HG03095 (cell line): ENCODE data around the gene CCDC141.
"Not testable (repeated sequence)": the region's sequence is repeated elsewhere in the genome, so short reads cannot be mapped to it uniquely, and the experiment has no call there.

Source experiments
- ATAC-seq: cut with Tn5 transposase; IDR thresholded peaks from one replicate; pipeline ENCODE4 v1.9.1; 2021; ENCODE audit warnings: moderate library complexity; ENCODE audit not compliant: unreplicated experiment

The CCDC141 gene

DNA sequence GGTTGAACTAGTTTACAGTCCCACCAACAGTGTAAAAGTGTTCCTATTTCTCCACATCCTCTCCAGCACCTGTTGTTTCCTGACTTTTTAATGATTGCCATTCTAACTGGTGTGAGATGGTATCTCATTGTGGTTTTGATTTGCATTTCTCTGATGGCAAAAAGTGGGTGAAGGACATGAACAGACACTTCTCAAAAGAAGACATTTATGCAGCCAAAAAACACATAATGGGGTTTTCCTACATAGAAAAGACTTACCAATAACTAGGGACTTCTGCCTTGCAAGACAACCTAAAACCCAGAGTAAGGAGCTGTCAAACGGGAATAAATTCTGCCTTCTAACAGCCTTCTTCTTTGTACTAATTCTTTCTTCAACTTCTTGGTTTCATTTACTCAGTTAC lies 4.3 kb downstream of the CCDC141 start:
- ATAC-seq, result not testable (repeated sequence)

DNA sequence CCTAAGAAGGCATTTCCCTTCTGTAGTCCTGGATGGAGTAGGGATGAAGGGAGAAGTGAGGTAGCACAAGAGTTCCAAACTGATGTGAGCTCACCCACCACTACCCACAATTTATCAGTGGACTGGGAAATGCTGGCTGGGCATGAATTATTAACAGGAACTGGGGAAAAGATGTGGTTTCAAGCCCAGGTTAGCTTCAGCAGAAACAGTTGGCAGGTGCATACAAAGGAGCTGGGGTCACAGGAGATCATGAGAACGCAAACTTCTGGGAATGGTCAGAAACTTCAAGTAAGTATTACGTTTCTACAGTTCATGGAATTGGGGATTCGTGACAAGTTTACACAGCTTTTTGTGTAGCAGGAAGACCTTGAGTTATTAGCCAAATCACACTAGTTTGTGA lies 5.4 kb downstream of the CCDC141 start:
- ATAC-seq, result no peak

DNA sequence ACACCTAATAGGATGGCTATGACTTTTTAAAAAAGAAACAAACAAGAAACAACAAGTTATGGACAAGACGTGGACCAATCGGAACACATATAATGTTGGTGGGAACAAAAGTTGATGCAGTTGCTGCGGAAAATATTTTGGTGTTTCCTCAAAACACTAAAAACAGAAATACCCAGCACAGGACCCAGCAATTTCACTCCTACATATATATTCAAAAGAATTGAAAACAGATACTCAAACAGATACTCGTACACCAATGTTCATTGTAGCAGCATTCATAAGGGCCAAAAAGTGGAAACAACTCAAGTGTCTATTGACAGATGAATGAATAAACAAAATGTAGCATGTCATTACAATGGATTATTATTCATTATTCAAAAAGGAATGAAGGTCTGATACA lies 12.1 kb downstream of the CCDC141 start:
- peak; percentile 61 for ATAC-seq

GRCh38 chr2:179036353-179036905 lies 13.5 kb downstream of the CCDC141 start:
- ATAC-seq, result no peak

GRCh38 chr2:179031731-179032408 lies 18.1 kb downstream of the CCDC141 start:
- ATAC-seq, result peak; percentile 96

DNA sequence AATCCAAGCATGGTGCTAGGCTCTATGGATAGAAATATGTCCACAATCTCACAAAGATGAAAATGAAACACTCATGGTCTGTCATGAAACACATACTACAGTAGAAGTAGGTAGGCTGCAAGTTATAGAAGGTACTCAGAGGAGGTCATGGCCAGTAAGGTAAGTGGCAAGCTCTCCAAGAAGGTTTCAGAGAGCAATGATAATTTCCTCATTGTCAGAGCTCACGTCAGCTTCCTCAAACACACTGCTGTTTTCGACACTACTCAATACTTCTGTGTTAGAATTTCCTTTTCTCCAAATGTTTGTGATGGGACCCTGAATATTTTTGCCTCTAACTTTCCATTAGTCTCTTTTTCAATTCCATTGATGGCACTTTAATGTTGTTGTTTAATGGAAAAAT lies 25.5 kb downstream of the CCDC141 start:
- no peak for ATAC-seq

GRCh38 chr2:179022685-179023084 lies 27.3 kb downstream of the CCDC141 start:
- ATAC-seq, result no peak

DNA sequence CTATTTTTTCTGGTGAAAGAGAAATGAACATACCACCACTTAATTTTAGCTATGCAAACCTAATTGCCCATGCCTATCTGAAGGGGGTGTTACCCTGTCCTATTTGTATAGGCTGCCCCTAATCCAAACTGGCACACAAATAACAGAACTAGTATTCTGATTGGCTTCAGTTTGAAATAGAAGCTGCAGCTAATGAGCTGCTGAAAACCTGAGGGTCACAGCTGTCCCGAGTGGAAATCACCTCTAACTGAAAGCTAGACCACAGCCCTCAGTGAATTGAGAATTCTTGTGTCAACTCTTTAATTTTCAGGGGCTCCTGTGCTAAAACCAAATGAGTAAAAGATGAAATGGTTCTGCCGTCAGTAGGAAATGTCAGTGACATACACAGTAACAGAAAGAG lies 28.7 kb downstream of the CCDC141 start:
- ATAC-seq, result peak; percentile 61

DNA sequence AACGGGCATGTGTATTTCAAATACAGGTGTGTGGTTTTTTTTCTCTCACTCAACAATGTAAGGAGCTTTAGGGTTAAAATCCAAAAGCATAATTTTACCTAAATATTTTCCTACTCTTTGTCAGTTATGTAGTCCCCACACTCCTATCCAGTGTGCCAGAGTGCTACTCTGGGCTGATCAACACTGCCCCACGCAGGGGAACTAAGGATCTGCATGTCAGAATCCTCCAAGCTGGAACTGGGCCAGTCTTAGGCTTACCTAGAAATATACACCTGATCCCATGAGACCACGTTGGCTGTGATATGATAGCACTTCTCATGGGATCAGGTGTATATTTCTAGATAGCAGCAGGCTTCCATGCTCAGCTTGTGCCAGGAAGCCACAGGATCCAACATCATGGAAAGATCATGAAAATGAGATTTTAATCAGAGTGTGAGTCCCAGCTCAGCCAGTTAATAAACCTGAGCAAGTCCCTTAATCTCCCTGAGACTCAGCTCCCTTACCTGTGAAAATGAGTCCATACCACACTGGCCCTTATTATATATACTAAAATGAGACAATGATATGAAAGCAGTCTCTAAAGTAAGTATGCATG lies 29.7 kb downstream of the CCDC141 start:
- ATAC-seq, result no peak

DNA sequence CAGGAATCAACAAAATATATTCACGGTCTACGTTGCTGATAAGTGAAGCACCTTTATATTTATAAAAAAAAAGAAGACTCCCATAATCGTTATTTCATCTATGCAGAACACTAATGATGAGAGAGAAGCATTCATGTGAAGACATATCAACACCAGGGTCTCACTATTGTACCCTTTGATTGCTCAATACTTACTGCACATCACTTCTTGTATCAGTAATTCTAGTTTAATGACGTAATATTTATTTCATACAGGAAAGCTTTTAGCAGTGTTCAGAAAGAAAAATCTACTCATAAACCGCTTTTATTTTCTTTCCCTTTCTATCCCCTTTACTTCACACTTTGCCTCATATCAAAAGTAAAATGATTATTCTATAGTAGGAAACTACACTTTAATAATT lies 30.7 kb downstream of the CCDC141 start:
- ATAC-seq, result no peak

DNA sequence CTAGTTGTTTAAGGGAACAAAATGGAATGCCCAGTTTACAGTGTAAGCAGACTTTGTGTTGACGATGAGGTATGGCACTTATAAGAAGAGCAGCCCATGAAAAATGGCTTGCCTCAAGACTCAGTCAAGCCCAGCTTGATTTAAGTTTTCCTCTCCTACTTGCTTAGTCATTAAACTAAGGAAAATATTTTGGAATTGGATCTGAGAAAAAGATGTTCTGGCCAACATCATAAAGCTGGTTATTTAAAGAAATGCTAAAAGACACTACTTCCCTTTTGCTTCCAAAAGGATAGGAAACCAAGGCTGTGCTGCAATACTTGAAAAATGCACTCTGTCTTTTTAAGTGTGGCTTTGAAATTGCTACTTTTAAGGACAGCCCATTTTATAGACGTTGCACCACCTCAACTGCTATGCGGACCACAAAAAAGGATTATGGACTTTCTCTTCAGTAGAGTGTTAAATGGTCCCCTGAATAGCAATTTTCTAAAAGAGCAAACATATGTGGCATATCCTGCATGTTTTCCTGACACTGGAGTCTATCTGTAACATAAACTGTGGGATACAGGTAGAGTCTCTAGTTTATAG lies 32.1 kb downstream of the CCDC141 start:
- ATAC-seq, result no peak

DNA sequence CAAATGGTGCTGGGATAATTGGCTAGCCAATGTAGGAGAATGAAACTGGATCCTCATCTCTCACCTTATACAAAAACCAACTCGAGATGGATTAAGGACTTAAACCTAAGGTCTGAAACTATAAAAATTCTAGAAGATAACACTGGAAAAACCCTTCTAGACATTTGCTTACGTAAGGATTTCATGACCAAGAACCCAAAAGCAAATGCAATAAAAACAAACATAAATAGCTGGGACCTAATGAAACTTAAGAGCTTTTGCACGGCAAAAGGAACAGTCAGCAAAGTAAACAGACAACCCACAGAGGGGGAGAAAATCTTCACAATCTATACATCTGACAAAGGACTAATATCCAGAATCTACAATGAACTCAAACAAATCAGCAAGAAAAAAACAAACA lies 35.7 kb downstream of the CCDC141 start:
- not testable (repeated sequence) for ATAC-seq

DNA sequence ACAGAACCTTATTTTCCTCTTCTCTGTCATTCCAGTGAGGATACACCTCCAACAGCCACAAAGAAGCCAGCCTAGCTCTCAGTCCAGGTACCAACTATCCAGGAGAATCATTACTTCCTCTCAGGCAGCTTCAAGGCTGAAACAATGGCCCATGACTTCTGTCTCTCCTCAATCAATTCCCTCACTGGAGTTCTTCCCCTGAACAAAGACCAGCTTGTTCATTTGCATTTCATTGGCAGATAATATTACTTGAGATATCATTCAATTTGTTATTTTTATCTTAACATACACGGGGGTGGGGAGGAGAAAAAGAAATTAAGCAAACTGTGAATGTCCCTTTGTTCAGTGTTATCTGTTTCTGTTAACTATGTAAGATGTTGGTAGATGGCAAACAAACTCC lies 44.0 kb downstream of the CCDC141 start:
- ATAC-seq, result no peak

GRCh38 chr2:178999476-178999875 lies 50.5 kb downstream of the CCDC141 start:
- ATAC-seq, result no peak

- no peak for ATAC-seq
Measured at GRCh38 chr2:178998539-178998938, 51.4 kb downstream of the CCDC141 start.

- ATAC-seq, result no peak
Measured at GRCh38 chr2:178997477-178997876, 52.5 kb downstream of the CCDC141 start.

GRCh38 chr2:178997067-178997466 lies 52.9 kb downstream of the CCDC141 start:
- ATAC-seq, result no peak

- ATAC-seq, result no peak
Measured at GRCh38 chr2:178994264-178994663, 55.7 kb downstream of the CCDC141 start.

DNA sequence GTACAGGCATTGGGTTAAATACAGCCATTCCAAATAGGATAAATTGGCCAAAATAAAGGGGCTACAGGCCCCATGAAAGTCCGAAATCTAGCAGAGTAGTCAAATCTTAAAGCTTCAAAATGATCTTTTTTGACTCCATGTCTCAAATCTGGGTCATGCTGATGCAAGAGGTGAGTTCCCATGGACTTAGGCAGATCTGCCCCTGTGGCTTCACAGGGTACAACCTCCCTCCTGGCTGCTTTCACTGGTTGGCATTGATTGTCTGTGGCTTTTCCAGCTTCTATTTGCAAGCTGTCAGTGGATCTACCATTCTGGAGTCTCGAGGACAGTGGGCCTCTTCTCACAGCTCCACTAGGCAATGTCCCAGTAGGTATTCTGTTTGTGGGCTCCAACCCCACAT lies 56.1 kb downstream of the CCDC141 start:
- no peak for ATAC-seq

DNA sequence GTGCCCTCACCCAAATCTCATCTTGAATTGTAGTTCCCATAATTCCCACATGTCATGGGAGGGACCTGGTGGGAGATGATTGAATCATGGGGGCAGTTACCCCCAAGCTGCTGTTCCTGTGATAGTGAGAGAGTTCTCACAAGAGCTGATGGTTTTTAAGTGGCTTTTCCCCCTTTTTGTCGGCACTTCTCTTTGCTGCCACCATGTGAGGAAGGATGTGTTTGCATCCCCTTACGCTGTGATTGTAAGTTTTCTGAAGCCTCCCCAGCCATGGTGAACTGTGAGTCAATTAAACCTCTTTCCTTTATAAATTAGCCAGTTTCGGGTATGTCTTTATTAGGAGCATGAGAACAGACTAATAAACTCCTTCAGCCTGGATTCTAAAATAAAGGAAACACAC lies 57.2 kb downstream of the CCDC141 start:
- not testable (repeated sequence) for ATAC-seq

- peak; percentile 67 for ATAC-seq
Measured at GRCh38 chr2:178990533-178991241, 59.2 kb downstream of the CCDC141 start.

DNA sequence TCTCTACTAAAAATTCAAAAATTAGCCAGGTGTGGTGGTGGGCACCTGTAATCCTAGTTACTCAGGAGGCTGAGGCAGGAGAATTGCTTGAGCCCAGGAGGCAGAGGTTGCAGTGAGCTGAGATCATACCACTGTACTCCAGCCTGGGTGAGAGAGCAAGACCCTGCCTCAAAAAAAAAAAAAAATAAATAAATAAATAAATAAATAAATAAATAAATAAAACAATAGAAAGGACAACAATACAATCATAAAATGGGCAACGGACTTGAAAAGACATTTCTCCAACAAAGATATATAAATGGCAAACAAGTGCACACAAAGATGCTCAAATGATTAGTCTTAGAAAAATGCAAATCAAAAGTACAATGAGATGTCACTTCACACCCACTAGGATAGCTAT lies 60.5 kb downstream of the CCDC141 start:
- not testable (repeated sequence) for ATAC-seq
